ENCODE data around the gene FAH. TPM values are rescaled to one million over a fixed set of nuclear protein-coding genes. Genes with fewer than 3 reads are reported as not detected.
A peak's percentile ranks its signal among the peaks of the same experiment; 100 is the strongest.

Gene FAH
- total RNA-seq, 1 donor from 2014 or later, result 16.2 TPM

- H3K4me1 Mint-ChIP-seq (ENCODE audit: low read depth), result peaks cover 11% of the 10 kb centered on the region
- peaks cover 7% of the 10 kb centered on the region for H3K36me3 Mint-ChIP-seq (ENCODE audit: low read depth)
- TF ChIP-seq, protein P1, sequence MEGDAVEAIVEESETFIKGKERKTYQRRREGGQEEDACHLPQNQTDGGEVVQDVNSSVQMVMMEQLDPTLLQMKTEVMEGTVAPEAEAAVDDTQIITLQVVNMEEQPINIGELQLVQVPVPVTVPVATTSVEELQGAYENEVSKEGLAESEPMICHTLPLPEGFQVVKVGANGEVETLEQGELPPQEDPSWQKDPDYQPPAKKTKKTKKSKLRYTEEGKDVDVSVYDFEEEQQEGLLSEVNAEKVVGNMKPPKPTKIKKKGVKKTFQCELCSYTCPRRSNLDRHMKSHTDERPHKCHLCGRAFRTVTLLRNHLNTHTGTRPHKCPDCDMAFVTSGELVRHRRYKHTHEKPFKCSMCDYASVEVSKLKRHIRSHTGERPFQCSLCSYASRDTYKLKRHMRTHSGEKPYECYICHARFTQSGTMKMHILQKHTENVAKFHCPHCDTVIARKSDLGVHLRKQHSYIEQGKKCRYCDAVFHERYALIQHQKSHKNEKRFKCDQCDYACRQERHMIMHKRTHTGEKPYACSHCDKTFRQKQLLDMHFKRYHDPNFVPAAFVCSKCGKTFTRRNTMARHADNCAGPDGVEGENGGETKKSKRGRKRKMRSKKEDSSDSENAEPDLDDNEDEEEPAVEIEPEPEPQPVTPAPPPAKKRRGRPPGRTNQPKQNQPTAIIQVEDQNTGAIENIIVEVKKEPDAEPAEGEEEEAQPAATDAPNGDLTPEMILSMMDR (IDR thresholded peaks at IDR 0.05), result no peak
- peaks cover 5% of the 10 kb centered on the region for H3K9me3 Mint-ChIP-seq (ENCODE audit: low read depth)
- no peak overlapping the region for H3K4me3 Mint-ChIP-seq (ENCODE audit: unreplicated experiment)
- H3K27me3 Mint-ChIP-seq (ENCODE audit: low read depth), result no peaks in the 10 kb centered on the region
- DNase-seq (ENCODE audit: low spot score), result no peak
- no peak overlapping the region for H3K27ac Mint-ChIP-seq (ENCODE audit: unreplicated experiment)
Measured at GRCh38 chr15:80176443-80176842, 23.6 kb downstream of the FAH start.

GRCh38 chr15:80177156-80177555 lies 24.4 kb downstream of the FAH start:
- TF ChIP-seq, protein P1 (IDR thresholded peaks at IDR 0.05), result no peak
- peaks cover 11% of the 10 kb centered on the region for H3K4me1 Mint-ChIP-seq (ENCODE audit: low read depth)

GRCh38 chr15:80179025-80179759 lies 26.4 kb downstream of the FAH start:
- Mint-ChIP-seq H3K4me1 (ENCODE audit: low read depth) (peaks cover 17% of the 10 kb centered on the region), H3K4me3 (ENCODE audit: unreplicated experiment) (no peak overlapping the region), H3K27me3 (ENCODE audit: low read depth) (no peaks in the 10 kb centered on the region), H3K36me3 (ENCODE audit: low read depth) (peaks cover 15% of the 10 kb centered on the region), H3K9me3 (ENCODE audit: low read depth) (peaks cover 5% of the 10 kb centered on the region), H3K27ac (ENCODE audit: unreplicated experiment) (peak overlapping the region; percentile 83)
- TF ChIP-seq, protein P1 (IDR thresholded peaks at IDR 0.05), result no peak
- DNase-seq (ENCODE audit: low spot score), result no peak

More at GRCh38 chr15:80177156-80177555, 24.4 kb downstream of the FAH start:
- Mint-ChIP-seq H3K36me3 (ENCODE audit: low read depth) (peaks cover 12% of the 10 kb centered on the region), H3K27ac (ENCODE audit: unreplicated experiment) (no peak overlapping the region), H3K27me3 (ENCODE audit: low read depth) (no peaks in the 10 kb centered on the region), H3K4me3 (ENCODE audit: unreplicated experiment) (no peak overlapping the region), H3K9me3 (ENCODE audit: low read depth) (peaks cover 5% of the 10 kb centered on the region)
- DNase-seq (ENCODE audit: low spot score), result no peak

GRCh38 chr15:80179935-80180334 lies 27.1 kb downstream of the FAH start:
- Mint-ChIP-seq H3K27ac (ENCODE audit: unreplicated experiment) (no peak overlapping the region), H3K27me3 (ENCODE audit: low read depth) (no peaks in the 10 kb centered on the region), H3K4me3 (ENCODE audit: unreplicated experiment) (no peak overlapping the region), H3K9me3 (ENCODE audit: low read depth) (peaks cover 5% of the 10 kb centered on the region), H3K4me1 (ENCODE audit: low read depth) (peaks cover 17% of the 10 kb centered on the region), H3K36me3 (ENCODE audit: low read depth) (peaks cover 19% of the 10 kb centered on the region)
- no peak for DNase-seq (ENCODE audit: low spot score)
- TF ChIP-seq, protein P1 (IDR thresholded peaks at IDR 0.05), result no peak

GRCh38 chr15:80180468-80180867 lies 27.7 kb downstream of the FAH start:
- H3K36me3 Mint-ChIP-seq (ENCODE audit: low read depth), result peaks cover 23% of the 10 kb centered on the region
- H3K27me3 Mint-ChIP-seq (ENCODE audit: low read depth), result no peaks in the 10 kb centered on the region
- DNase-seq (ENCODE audit: low spot score), result no peak
- TF ChIP-seq, protein P1 (IDR thresholded peaks at IDR 0.05), result no peak
- peaks cover 17% of the 10 kb centered on the region for H3K4me1 Mint-ChIP-seq (ENCODE audit: low read depth)
- peaks cover 8% of the 10 kb centered on the region for H3K9me3 Mint-ChIP-seq (ENCODE audit: low read depth)
- no peak overlapping the region for H3K27ac Mint-ChIP-seq (ENCODE audit: unreplicated experiment)
- no peak overlapping the region for H3K4me3 Mint-ChIP-seq (ENCODE audit: unreplicated experiment)
